Spleen (tissue), 7 donors: Measurements from ENCODE around the gene NUP214.

ENCODE experiments used
- POLR2AphosphoS5 ChIP-seq, 3 donors: sonication (generic); formaldehyde crosslinking; IDR thresholded peaks; one replicate each; pipeline ENCODE4 v1.5.1; 2017; ENCODE audit warnings: antibody characterized with exemption in 3 of 3
- TF ChIP-seq, protein P1 (sequence below), 11 experiments: fragments of 200-600 bp in 7 of 11; fragments of 450-650 bp in 4 of 11; sonication (generic) in 4 of 11; IDR thresholded peaks in 8 of 11; conservative IDR thresholded peaks in 3 of 11; 1 replicate in 7 of 11; 2 replicates in 4 of 11; pipeline versions ENCODE4 v1.4.0 to v1.8.0; 2016 to 2021; ENCODE audit warnings: antibody characterized with exemption in 11 of 11, inconsistent platforms in 4 of 11, mild to moderate bottlenecking in 1 of 11
- donor health status: DM: no; HTN: no; CAD: no; lungs with moderate emphysema.
- donor health status: DM: no; HTN: no; CAD: no.
- donor health status: DM: no; HTN: no; CAD: no.

DNA sequence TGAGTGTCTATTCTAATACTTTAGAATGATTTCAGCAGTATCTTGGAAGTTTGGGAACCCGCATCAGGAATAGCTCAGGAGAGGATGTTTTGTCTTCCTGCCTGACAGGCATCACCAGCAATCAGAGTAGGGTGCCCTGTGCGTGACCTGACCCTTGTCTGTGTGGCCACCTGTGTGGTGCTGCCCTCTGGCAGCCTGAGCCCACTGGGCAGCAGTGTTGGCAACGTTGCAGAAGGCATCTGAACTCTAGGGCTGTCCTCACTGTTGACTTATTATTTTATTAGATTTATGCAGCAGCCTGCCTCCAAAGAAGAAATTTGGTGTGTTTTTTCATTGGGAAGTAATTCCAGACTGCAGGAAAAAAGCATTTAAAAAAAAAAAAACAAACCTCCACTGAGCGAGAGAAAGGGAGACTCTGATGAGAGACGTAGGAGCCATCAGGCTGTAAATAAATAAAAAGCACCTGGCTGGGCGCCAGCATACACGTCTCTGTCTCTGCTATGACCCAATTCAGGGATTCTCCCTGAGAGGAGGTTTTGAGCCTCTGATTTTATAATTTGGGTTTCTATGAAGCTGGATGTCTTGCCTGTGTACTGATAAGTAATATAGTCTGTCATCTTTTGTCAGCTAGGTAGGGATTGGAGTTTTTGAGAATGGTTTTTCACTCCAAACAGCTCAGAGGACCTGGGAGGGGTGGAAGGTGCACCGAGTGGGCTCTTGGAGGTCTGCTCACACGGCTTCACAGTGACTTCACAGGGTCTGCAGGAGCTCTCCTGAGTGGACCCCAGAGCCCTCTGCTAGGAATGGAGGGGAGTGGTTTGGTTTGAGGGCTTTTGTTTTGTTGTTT, 101.9 kb downstream of the NUP214 start:
- TF ChIP-seq POLR2AphosphoS5 (IDR thresholded peaks at IDR 0.05) = no peak
- TF ChIP-seq, protein P1, sequence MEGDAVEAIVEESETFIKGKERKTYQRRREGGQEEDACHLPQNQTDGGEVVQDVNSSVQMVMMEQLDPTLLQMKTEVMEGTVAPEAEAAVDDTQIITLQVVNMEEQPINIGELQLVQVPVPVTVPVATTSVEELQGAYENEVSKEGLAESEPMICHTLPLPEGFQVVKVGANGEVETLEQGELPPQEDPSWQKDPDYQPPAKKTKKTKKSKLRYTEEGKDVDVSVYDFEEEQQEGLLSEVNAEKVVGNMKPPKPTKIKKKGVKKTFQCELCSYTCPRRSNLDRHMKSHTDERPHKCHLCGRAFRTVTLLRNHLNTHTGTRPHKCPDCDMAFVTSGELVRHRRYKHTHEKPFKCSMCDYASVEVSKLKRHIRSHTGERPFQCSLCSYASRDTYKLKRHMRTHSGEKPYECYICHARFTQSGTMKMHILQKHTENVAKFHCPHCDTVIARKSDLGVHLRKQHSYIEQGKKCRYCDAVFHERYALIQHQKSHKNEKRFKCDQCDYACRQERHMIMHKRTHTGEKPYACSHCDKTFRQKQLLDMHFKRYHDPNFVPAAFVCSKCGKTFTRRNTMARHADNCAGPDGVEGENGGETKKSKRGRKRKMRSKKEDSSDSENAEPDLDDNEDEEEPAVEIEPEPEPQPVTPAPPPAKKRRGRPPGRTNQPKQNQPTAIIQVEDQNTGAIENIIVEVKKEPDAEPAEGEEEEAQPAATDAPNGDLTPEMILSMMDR (IDR thresholded peaks at IDR 0.05 in 8 of 11, conservative IDR thresholded peaks at IDR 0.05 in 3 of 11) = no peak
